ENCODE data around the gene SLC16A9. TPM values are rescaled to one million over a fixed set of nuclear protein-coding genes. Genes with fewer than 3 reads are reported as not detected.
"Not testable (repeated sequence)": the region's sequence is repeated elsewhere in the genome, so short reads cannot be mapped to it uniquely, and the experiment has no call there.

The SLC16A9 gene
- total and polyA plus RNA-seq, 2 experiments from 2014 or later: not detected

DNA sequence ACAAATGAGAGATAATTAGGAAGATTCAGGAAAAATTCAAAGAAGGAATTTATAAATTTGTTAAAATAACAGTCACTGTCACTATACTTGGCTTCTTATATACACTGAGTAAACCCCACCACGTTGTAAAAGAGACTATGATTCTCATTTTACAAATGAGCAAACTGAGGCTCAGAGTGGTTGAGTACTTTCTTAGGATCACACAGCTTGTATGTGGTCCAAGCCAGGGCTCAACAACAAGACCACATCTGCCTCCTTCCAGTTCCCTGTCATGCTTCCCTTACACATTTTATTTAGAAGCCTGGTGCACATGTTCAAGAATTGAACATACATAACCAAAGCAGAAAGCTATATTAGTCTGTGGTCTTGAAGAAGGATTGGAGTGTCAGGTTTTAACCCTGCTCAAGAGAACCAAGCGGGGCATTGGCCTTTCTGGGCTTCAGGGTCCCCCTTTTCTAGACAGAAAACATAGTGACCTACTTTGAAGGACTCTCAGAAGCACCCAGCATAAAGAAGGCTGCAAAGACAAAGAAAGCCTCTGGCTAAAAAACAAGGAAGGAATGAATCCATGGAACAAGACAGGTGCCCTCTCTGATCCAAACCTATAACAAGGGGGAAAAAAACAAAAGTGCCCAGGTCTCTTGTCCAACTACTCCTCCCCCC, 42.8 kb upstream of the SLC16A9 start:
- no peak for DNase-seq
- WGBS, 2 experiments (ENCODE audit: low coverage in 1 of 2, low lambda C conversion rate in 2 of 2, missing lambda C conversion rate in 2 of 2): 19 to 21% methylated on average over 2 of the region's 2 CpGs
- H3K9me2 ChIP-seq (ENCODE audit: insufficient read depth): no peaks in the 10 kb centered on the region
- no peaks in the 10 kb centered on the region for H4K20me1 ChIP-seq (ENCODE audit: insufficient read depth)
- no peaks in the 10 kb centered on the region for H3K9me3 ChIP-seq (ENCODE audit: low read depth)
- H2AFZ ChIP-seq: no peak overlapping the region
- H3K4me2 ChIP-seq (ENCODE audit: unreplicated experiment): no peak overlapping the region
- no peaks in the 10 kb centered on the region for H3K79me2 ChIP-seq (ENCODE audit: insufficient read depth)
- H3K4me3 ChIP-seq: no peak overlapping the region
- TF ChIP-seq EZH2 (IDR thresholded peaks at IDR 0.05; ENCODE audit: insufficient read depth, poor library complexity, severe bottlenecking) (no peak), EZH2phosphoT487 (IDR thresholded peaks at IDR 0.05; ENCODE audit: insufficient read depth, low read depth) (no peak)
- H3F3A ChIP-seq (ENCODE audit: insufficient read depth): no peaks in the 10 kb centered on the region
- no peak overlapping the region for H3K27ac ChIP-seq
- no peaks in the 10 kb centered on the region for H3K4me1 ChIP-seq (ENCODE audit: insufficient read depth)
- H3K27me3 ChIP-seq (replicated peaks; ENCODE audit: insufficient read depth): peaks cover 5% of the 10 kb centered on the region; the same call in 1 of the 2 replicates
- in situ Hi-C loops (cut with MboI): no loop called here
- no peak overlapping the region for H3K9ac ChIP-seq
- no peaks in the 10 kb centered on the region for H3K36me3 ChIP-seq (ENCODE audit: low read depth)

DNA sequence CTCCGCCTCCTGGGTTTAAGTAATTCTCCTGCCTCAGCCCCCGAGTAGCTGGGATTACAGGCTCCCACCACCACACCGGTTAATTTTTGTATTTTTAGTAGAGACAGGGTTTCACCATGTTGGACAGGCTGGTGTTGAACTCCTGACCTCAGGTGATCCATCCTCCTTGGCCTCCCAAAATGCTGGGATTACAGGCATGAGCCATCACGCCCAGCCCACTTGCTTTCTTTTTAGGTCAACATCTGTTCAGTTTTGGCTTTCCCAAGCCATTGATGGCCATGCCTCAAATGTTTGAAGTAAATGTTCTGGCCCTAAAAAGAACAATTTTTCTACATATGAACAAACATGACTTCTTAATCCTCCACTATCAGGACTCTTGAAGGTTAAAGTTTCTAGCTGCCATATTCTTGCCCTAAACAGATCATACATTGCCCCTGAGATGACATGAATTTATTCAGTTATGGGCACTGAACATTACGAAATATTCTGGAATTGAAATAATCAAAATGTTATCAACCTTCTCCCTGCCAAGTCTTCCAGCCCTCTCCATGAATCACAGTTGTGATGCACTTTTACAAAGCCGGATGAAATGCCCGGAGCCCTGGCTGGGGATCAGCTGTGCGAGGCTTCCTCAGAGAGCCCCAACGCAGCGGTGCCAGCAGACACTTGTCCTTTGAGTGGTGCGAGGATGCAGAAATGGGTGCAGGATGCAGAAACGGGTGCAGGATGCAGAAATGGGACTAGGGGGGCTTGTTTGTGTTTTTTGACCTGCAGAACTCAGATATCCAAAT, 40.7 kb upstream of the SLC16A9 start:
- no peak for DNase-seq
- H3K4me3 ChIP-seq: no peak overlapping the region
- H3K9me3 ChIP-seq (ENCODE audit: low read depth): no peaks in the 10 kb centered on the region
- H3K27ac ChIP-seq: no peak overlapping the region
- no peaks in the 10 kb centered on the region for H3F3A ChIP-seq (ENCODE audit: insufficient read depth)
- TF ChIP-seq EZH2phosphoT487 (IDR thresholded peaks at IDR 0.05; ENCODE audit: insufficient read depth, low read depth) (no peak), EZH2 (IDR thresholded peaks at IDR 0.05; ENCODE audit: insufficient read depth, poor library complexity, severe bottlenecking) (no peak)
- H3K9me2 ChIP-seq (ENCODE audit: insufficient read depth): no peaks in the 10 kb centered on the region
- H3K79me2 ChIP-seq (ENCODE audit: insufficient read depth): no peaks in the 10 kb centered on the region
- no peak overlapping the region for H2AFZ ChIP-seq
- H4K20me1 ChIP-seq (ENCODE audit: insufficient read depth): no peaks in the 10 kb centered on the region
- no peak overlapping the region for H3K9ac ChIP-seq
- H3K36me3 ChIP-seq (ENCODE audit: low read depth): no peaks in the 10 kb centered on the region
- WGBS, 2 experiments (ENCODE audit: low coverage in 1 of 2, low lambda C conversion rate in 2 of 2, missing lambda C conversion rate in 2 of 2): 37 to 46% methylated on average over 12 of the region's 12 CpGs
- no peaks in the 10 kb centered on the region for H3K4me1 ChIP-seq (ENCODE audit: insufficient read depth)
- in situ Hi-C loops (cut with MboI): no loop called here
- peaks cover 5% of the 10 kb centered on the region for H3K27me3 ChIP-seq (replicated peaks; ENCODE audit: insufficient read depth)
- no peak overlapping the region for H3K4me2 ChIP-seq (ENCODE audit: unreplicated experiment)

DNA sequence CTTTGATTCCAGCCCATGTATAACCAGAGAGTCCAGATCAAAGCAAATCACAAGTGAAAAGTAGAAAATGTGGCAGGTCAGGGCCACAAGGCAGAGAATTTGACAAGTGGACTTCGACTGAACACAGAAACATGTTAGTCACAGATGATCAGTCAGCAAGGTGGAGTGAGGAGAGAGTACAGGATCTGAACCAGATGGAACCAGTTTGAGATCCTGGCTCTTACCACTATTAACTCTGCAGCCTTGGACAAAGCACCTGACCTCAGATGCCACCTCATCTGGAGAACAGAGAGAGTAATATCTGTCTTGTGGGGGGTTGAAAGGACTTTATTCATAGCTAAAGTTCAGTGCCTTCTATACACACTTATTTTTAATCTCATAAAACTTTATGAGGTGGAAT, 39.2 kb upstream of the SLC16A9 start:
- Histone ChIP-seq H3K4me3 (no peak overlapping the region), H3K79me2 (ENCODE audit: insufficient read depth) (no peaks in the 10 kb centered on the region), H4K20me1 (ENCODE audit: insufficient read depth) (no peaks in the 10 kb centered on the region), H3K27me3 (replicated peaks; ENCODE audit: insufficient read depth) (no peaks in the 10 kb centered on the region; the same call in none of the 2 replicates), H3K36me3 (ENCODE audit: low read depth) (no peaks in the 10 kb centered on the region), H2AFZ (no peak overlapping the region), H3K27ac (no peak overlapping the region), H3K4me2 (ENCODE audit: unreplicated experiment) (no peak overlapping the region), H3K9me2 (ENCODE audit: insufficient read depth) (no peaks in the 10 kb centered on the region), H3K9me3 (ENCODE audit: low read depth) (no peaks in the 10 kb centered on the region), H3K9ac (no peak overlapping the region), H3F3A (ENCODE audit: insufficient read depth) (no peaks in the 10 kb centered on the region), H3K4me1 (ENCODE audit: insufficient read depth) (no peaks in the 10 kb centered on the region)
- 0 to 13% methylated on average over 1 of the region's 1 CpG for WGBS, 2 experiments (ENCODE audit: low coverage in 1 of 2, low lambda C conversion rate in 2 of 2, missing lambda C conversion rate in 2 of 2)
- TF ChIP-seq EZH2phosphoT487 (IDR thresholded peaks at IDR 0.05; ENCODE audit: insufficient read depth, low read depth) (no peak), EZH2 (IDR thresholded peaks at IDR 0.05; ENCODE audit: insufficient read depth, poor library complexity, severe bottlenecking) (no peak)
- in situ Hi-C loops (cut with MboI): no loop called here
- no peak for DNase-seq

DNA sequence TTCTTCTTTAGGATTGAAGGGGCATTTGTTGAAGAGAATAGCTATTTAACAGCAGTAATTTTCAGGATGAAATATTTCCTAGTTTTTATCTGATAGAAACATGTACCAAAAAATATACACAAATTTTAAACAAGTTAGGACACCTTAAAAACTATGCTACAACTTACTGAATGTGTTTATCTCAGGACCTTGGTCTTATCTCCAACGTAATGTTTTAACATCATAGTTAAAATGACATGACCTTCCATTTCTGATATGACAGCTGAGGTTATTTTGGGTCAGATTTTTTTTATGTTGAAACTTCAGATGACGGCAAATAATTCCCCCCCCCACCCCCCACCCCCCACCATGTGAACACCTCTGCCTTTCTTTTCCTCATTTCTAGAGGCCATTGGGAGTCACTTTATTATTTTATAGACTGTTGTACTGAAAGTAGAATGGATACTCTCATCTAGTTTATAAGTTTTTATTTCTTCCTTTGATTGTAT, 35.6 kb upstream of the SLC16A9 start:
- Histone ChIP-seq H3F3A (ENCODE audit: insufficient read depth) (no peaks in the 10 kb centered on the region), H2AFZ (no peak overlapping the region), H3K27me3 (replicated peaks; ENCODE audit: insufficient read depth) (no peaks in the 10 kb centered on the region; the same call in 1 of the 2 replicates), H3K4me3 (no peak overlapping the region), H3K4me2 (ENCODE audit: unreplicated experiment) (no peak overlapping the region), H3K9me2 (ENCODE audit: insufficient read depth) (no peaks in the 10 kb centered on the region), H3K27ac (no peak overlapping the region), H3K9ac (no peak overlapping the region), H3K9me3 (ENCODE audit: low read depth) (no peaks in the 10 kb centered on the region), H3K4me1 (ENCODE audit: insufficient read depth) (no peaks in the 10 kb centered on the region), H3K36me3 (ENCODE audit: low read depth) (no peaks in the 10 kb centered on the region), H3K79me2 (ENCODE audit: insufficient read depth) (no peaks in the 10 kb centered on the region), H4K20me1 (ENCODE audit: insufficient read depth) (no peaks in the 10 kb centered on the region)
- DNase-seq: no peak
- WGBS, 2 experiments (ENCODE audit: low coverage in 1 of 2, low lambda C conversion rate in 2 of 2, missing lambda C conversion rate in 2 of 2): 58 to 75% methylated on average over 2 of the region's 2 CpGs
- no peak for TF ChIP-seq EZH2 (IDR thresholded peaks at IDR 0.05; ENCODE audit: insufficient read depth, poor library complexity, severe bottlenecking)
- no peak for TF ChIP-seq EZH2phosphoT487 (IDR thresholded peaks at IDR 0.05; ENCODE audit: insufficient read depth, low read depth)
- in situ Hi-C loops (cut with MboI): no loop called here

DNA sequence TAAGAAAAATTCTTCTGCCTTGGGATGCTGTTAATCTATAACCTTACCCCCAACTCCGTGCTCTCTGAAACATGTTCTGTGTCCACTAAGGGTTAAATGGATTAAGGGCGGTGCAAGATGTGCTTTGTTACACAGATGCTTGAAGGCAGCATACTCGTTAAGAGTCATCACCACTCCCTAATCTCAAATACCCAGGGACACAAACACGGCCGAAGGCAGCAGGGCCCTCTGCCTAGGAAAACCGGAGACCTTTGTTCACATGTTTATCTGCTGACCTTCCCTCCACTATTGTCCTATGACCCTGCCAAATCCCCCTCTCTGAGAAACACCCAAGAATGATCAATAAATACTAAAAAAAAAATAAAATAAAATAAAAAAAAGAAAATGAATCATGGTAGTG, 35.1 kb upstream of the SLC16A9 start:
- WGBS, 2 experiments (ENCODE audit: low coverage in 1 of 2, low lambda C conversion rate in 2 of 2, missing lambda C conversion rate in 2 of 2): 62 to 63% methylated on average over 6 of the region's 6 CpGs
- H3K9ac ChIP-seq; in situ Hi-C loops (cut with MboI); H3K27me3 ChIP-seq (replicated peaks; ENCODE audit: insufficient read depth); H3K36me3 ChIP-seq (ENCODE audit: low read depth); H3K9me3 ChIP-seq (ENCODE audit: low read depth); DNase-seq; H3F3A ChIP-seq (ENCODE audit: insufficient read depth); H2AFZ ChIP-seq; H3K79me2 ChIP-seq (ENCODE audit: insufficient read depth); H3K4me1 ChIP-seq (ENCODE audit: insufficient read depth); H3K27ac ChIP-seq; H3K4me2 ChIP-seq (ENCODE audit: unreplicated experiment); H3K9me2 ChIP-seq (ENCODE audit: insufficient read depth); H4K20me1 ChIP-seq (ENCODE audit: insufficient read depth); H3K4me3 ChIP-seq: not testable (repeated sequence)

DNA sequence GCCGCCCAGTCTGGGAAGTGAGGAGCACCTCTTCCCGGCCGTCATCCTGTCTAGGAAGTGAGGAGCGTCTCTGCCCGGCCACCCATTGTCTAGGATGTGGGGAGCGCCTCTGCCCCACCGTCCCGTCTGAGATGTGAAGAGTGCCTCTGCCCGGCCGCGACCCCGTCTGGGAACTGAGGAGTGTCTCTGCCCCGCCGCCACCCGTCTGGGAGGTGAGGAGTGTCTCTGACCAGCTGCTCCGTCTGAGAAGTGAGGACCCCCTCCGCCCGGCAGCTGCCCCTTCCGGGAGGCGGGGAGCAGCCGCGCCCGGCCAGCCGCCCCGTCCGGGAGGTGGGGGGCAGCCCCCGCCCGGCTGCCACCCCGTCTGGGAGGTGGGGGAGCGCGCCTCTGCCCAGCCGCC, 34.5 kb upstream of the SLC16A9 start:
- WGBS, 2 experiments (ENCODE audit: low coverage in 1 of 2, low lambda C conversion rate in 2 of 2, missing lambda C conversion rate in 2 of 2): 82 to 100% methylated on average over 6 to 32 of the region's 32 CpGs
- H3K79me2 ChIP-seq (ENCODE audit: insufficient read depth); H3K4me3 ChIP-seq; H3K36me3 ChIP-seq (ENCODE audit: low read depth); H2AFZ ChIP-seq; H3F3A ChIP-seq (ENCODE audit: insufficient read depth); H3K9ac ChIP-seq; H4K20me1 ChIP-seq (ENCODE audit: insufficient read depth); H3K4me1 ChIP-seq (ENCODE audit: insufficient read depth); H3K9me2 ChIP-seq (ENCODE audit: insufficient read depth); DNase-seq; in situ Hi-C loops (cut with MboI); H3K4me2 ChIP-seq (ENCODE audit: unreplicated experiment); H3K27me3 ChIP-seq (replicated peaks; ENCODE audit: insufficient read depth); H3K9me3 ChIP-seq (ENCODE audit: low read depth); H3K27ac ChIP-seq: not testable (repeated sequence)

Measured in GM23248 (cell line).